ENCODE measurements around the gene BPIFB2. TPM values are rescaled to one million over a fixed set of nuclear protein-coding genes. Genes with fewer than 3 reads are reported as not detected.

BPIFB2 gene
- polyA plus RNA-seq, 2 donors: 0.08 to 0.85 TPM

DNA sequence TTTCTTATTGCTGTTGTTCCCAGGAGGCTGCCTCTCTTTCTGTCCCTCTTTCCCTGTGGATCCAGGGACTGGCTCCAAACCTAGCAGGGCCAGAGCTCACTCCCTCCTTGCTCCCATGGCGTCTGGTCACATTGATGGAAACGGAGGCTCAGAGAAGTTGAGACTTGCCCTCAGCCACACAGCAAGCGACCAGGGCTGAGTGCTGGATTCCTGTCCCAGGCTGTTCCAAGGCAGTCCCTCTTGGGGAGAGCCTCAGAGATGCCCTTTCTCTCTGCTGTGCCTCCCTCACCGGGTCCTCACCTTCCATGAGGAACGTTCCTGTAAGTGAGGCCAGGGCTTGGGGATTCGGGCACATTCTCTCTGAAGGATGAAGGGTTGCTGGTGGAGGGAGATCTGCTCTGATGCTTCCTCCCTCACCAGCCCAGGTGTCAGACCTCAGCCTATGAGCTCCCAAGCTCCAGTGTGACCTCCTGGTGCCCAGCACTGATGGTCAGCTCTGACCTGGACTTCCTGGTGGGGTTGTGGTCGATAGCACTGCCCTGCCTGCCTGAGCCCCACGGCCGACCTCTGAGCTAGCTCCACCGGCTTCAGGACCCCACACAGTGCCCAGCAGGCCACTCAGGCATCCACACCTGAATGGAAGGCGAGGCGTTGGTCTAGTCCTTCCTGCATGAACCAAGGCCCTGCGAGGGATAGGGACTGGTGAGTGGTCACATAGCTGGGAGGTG, 30.1 kb upstream of the BPIFB2 start:
- Histone ChIP-seq H3K4me1 (ENCODE audit: control insufficient read depth in 2 of 2, insufficient read depth in 2 of 2, low read length in 1 of 2) (peaks cover 3 to 4% of the 10 kb centered on the region in 2 donors), H3K27ac (ENCODE audit: low read depth in 2 of 2, low read length in 1 of 2) (no peak overlapping the region), H3K36me3 (ENCODE audit: control insufficient read depth in 2 of 2, insufficient read depth in 2 of 2, low read length in 1 of 2) (no peaks in the 10 kb centered on the region), H3K9me3 (ENCODE audit: control insufficient read depth in 2 of 2, insufficient read depth in 1 of 2, low read depth in 1 of 2, low read length in 1 of 2) (peaks cover 0 to 5% of the 10 kb centered on the region in 2 donors), H3K27me3 (ENCODE audit: control insufficient read depth in 1 of 2, insufficient read depth in 2 of 2, low read length in 2 of 2) (no peaks in the 10 kb centered on the region), H3K4me3 (ENCODE audit: low read depth in 1 of 2, low read length in 2 of 2) (peak overlapping the region in 1 of 2 donors; percentile 5)
- WGBS, 2 donors: 84 to 87% methylated on average over 13 of the region's 13 CpGs

GRCh38 chr20:32978009-32978335, 29.5 kb upstream of the BPIFB2 start:
- Histone ChIP-seq H3K4me1 (ENCODE audit: control insufficient read depth in 2 of 2, insufficient read depth in 2 of 2, low read length in 1 of 2) (no peaks in the 10 kb centered on the region), H3K36me3 (ENCODE audit: control insufficient read depth in 2 of 2, insufficient read depth in 2 of 2, low read length in 1 of 2) (no peaks in the 10 kb centered on the region), H3K4me3 (ENCODE audit: low read depth in 1 of 2, low read length in 2 of 2) (no peak overlapping the region), H3K27ac (ENCODE audit: low read depth in 2 of 2, low read length in 1 of 2) (no peak overlapping the region), H3K9me3 (ENCODE audit: control insufficient read depth in 2 of 2, insufficient read depth in 1 of 2, low read depth in 1 of 2, low read length in 1 of 2) (peaks cover 0 to 3% of the 10 kb centered on the region in 2 donors), H3K27me3 (ENCODE audit: control insufficient read depth in 1 of 2, insufficient read depth in 2 of 2, low read length in 2 of 2) (no peaks in the 10 kb centered on the region)
- 83 to 89% methylated on average over 7 of the region's 7 CpGs for WGBS, 2 donors

- H3K27me3 ChIP-seq (ENCODE audit: control insufficient read depth in 1 of 2, insufficient read depth in 2 of 2, low read length in 2 of 2): no peaks in the 10 kb centered on the region
- no peaks in the 10 kb centered on the region for H3K36me3 ChIP-seq (ENCODE audit: control insufficient read depth in 2 of 2, insufficient read depth in 2 of 2, low read length in 1 of 2)
- no peaks in the 10 kb centered on the region for H3K4me1 ChIP-seq (ENCODE audit: control insufficient read depth in 2 of 2, insufficient read depth in 2 of 2, low read length in 1 of 2)
- H3K9me3 ChIP-seq (ENCODE audit: control insufficient read depth in 2 of 2, insufficient read depth in 1 of 2, low read depth in 1 of 2, low read length in 1 of 2): peaks cover 0 to 3% of the 10 kb centered on the region in 2 donors
- no peak overlapping the region for H3K27ac ChIP-seq (ENCODE audit: low read depth in 2 of 2, low read length in 1 of 2)
- WGBS, 2 donors: 74 to 76% methylated on average over 9 of the region's 9 CpGs
- no peak overlapping the region for H3K4me3 ChIP-seq (ENCODE audit: low read depth in 1 of 2, low read length in 2 of 2)
These were observed 28.1 kb upstream of the BPIFB2 start for GRCh38 chr20:32979201-32979998.

DNA sequence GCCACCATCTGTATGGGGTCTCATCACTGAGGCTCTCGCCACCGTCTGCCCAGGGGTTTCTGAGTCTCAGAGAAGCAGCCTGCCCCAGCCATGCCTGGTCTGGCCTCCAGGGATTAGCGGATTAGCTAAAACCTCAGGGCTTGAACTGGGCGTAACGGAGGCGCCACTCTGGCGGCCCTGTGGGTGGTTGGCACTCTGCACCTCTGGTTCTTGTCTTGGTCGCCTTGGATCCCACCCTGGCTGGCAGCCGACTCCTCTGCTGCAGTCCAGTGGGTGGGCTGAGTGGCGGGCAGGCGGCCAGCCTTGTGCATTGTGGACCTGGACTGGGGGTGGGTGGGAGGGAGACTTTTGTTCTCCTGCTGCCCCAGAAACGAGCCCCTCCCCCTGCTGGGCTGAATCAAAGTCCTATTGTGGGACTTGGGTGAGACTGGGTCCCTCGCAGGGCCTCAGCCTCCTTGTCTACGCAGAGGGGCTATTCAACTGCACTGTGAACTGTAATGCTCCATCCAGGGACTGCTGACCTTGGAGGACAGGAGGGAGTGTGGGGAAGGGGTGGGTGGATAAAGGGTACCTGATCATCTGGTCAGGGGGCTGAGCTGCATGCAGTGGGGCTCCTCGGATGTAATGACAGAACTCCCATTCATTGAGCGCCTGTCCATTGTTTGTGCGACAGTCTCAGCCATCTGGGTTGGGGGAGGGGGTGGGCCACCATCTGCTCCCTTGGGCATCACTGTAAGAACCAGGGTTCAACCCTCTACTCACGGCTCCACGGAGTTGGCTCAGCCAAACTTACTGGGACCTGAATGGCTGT, 27.2 kb upstream of the BPIFB2 start:
- no peaks in the 10 kb centered on the region for H3K4me1 ChIP-seq (ENCODE audit: control insufficient read depth in 2 of 2, insufficient read depth in 2 of 2, low read length in 1 of 2)
- H3K4me3 ChIP-seq (ENCODE audit: low read depth in 1 of 2, low read length in 2 of 2): no peak overlapping the region
- peaks cover 0 to 3% of the 10 kb centered on the region in 2 donors for H3K9me3 ChIP-seq (ENCODE audit: control insufficient read depth in 2 of 2, insufficient read depth in 1 of 2, low read depth in 1 of 2, low read length in 1 of 2)
- H3K36me3 ChIP-seq (ENCODE audit: control insufficient read depth in 2 of 2, insufficient read depth in 2 of 2, low read length in 1 of 2): no peaks in the 10 kb centered on the region
- no peaks in the 10 kb centered on the region for H3K27me3 ChIP-seq (ENCODE audit: control insufficient read depth in 1 of 2, insufficient read depth in 2 of 2, low read length in 2 of 2)
- 69 to 71% methylated on average over 19 of the region's 19 CpGs for WGBS, 2 donors
- no peak overlapping the region for H3K27ac ChIP-seq (ENCODE audit: low read depth in 2 of 2, low read length in 1 of 2)

DNA sequence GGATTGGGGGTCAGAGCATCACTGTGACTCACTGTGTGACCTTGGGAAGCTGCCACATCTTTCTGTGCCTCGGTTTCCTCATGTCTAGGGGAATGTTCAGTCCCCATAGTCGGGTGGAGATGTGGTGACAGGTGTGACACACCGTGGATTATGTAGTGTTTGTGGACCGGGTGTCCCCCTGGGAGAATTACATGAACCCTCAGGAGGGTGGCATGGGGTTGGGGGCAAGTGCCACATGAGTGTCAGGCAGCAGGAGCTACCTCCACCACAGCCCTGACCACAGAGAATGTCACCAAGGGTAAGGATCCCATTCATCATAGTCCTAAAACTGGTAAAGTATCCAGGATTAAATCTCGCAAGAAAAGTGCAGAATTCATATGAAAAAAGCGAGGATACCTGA, 26.5 kb upstream of the BPIFB2 start:
- no peak overlapping the region for H3K27ac ChIP-seq (ENCODE audit: low read depth in 2 of 2, low read length in 1 of 2)
- no peak overlapping the region for H3K4me3 ChIP-seq (ENCODE audit: low read depth in 1 of 2, low read length in 2 of 2)
- peaks cover 0 to 3% of the 10 kb centered on the region in 2 donors for H3K9me3 ChIP-seq (ENCODE audit: control insufficient read depth in 2 of 2, insufficient read depth in 1 of 2, low read depth in 1 of 2, low read length in 1 of 2)
- no peaks in the 10 kb centered on the region for H3K4me1 ChIP-seq (ENCODE audit: control insufficient read depth in 2 of 2, insufficient read depth in 2 of 2, low read length in 1 of 2)
- no peaks in the 10 kb centered on the region for H3K36me3 ChIP-seq (ENCODE audit: control insufficient read depth in 2 of 2, insufficient read depth in 2 of 2, low read length in 1 of 2)
- H3K27me3 ChIP-seq (ENCODE audit: control insufficient read depth in 1 of 2, insufficient read depth in 2 of 2, low read length in 2 of 2): no peaks in the 10 kb centered on the region
- WGBS, 2 donors: 81 to 83% methylated on average over 6 of the region's 6 CpGs

DNA sequence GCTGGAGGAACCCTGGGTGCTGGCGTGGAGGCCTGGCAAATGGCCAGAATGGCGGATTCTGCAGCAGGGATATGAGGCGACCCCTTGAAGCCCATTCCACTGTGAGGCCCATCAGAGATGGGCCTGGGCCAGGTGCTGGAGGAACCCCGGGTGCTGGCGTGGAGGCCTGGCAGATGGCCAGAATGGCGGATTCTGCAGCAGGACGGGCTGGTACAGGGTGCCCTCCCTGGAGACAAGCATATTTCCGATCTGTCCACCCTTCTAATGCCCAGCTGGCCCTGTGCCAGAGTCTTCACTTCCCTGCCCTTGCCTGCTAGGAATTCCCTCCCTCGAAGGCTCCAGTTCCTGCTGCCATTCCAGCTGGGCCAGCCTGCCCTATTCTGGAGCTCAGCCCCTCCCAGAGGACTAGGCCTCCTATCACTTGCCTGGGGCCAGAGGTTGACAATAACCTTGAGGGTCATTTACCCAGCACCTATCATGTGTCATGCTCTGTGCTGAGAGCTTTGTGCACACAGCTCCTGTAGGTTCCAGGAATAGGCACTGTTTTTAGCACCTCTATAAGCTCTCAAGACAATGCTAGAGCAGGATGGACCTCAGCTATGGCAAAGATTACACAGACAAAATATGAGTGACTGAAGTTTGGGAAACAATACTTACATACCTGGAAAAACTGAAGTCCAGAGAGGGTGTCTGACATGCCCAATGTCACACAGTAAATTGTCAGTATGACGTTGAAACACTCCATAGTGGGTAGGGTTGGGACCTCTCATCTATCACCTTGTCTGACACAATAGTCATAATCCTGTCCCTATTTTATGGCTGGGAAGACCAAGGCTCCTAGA, 24.7 kb upstream of the BPIFB2 start:
- Histone ChIP-seq H3K4me3 (ENCODE audit: low read depth in 1 of 2, low read length in 2 of 2) (no peak overlapping the region), H3K9me3 (ENCODE audit: control insufficient read depth in 2 of 2, insufficient read depth in 1 of 2, low read depth in 1 of 2, low read length in 1 of 2) (peaks cover 0 to 4% of the 10 kb centered on the region in 2 donors), H3K4me1 (ENCODE audit: control insufficient read depth in 2 of 2, insufficient read depth in 2 of 2, low read length in 1 of 2) (no peaks in the 10 kb centered on the region), H3K27me3 (ENCODE audit: control insufficient read depth in 1 of 2, insufficient read depth in 2 of 2, low read length in 2 of 2) (no peaks in the 10 kb centered on the region), H3K36me3 (ENCODE audit: control insufficient read depth in 2 of 2, insufficient read depth in 2 of 2, low read length in 1 of 2) (no peaks in the 10 kb centered on the region), H3K27ac (ENCODE audit: low read depth in 2 of 2, low read length in 1 of 2) (no peak overlapping the region)
- WGBS, 2 donors: 34 to 43% methylated on average over 10 of the region's 10 CpGs

DNA sequence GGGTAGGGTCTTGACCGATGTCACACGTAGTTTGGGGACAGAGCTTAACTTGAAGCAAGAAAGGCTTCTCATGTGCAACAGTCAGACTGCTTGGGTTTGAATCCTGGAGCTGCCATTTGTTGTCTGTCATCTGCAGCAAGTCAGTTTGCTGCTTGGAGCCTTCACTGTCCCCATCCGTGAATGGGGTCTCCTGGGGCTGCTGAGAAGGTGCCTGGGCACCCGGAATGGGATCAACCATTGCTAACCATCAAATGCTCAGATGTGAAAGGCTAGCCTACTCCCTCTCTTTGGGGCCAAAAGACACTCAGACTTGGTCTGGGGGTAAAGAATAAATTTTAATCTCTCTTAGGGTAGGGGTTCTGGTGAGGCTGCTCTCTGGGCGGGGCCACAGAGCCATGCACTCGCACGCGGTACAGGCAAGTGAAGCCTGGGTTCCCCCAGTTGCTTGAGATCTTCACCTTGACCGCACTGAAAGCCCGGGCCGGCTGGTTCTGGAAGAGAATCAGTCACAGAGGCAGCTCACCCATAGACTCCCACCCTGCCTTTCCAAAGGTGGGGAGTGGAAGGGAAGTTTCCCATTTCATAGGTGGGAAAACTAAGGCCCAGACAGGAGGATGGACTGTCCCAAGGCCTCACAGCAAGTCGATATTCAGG, 23.9 kb upstream of the BPIFB2 start:
- 86 to 87% methylated on average over 12 of the region's 12 CpGs for WGBS, 2 donors
- Histone ChIP-seq H3K4me3 (ENCODE audit: low read depth in 1 of 2, low read length in 2 of 2) (no peak overlapping the region), H3K27me3 (ENCODE audit: control insufficient read depth in 1 of 2, insufficient read depth in 2 of 2, low read length in 2 of 2) (no peaks in the 10 kb centered on the region), H3K36me3 (ENCODE audit: control insufficient read depth in 2 of 2, insufficient read depth in 2 of 2, low read length in 1 of 2) (no peaks in the 10 kb centered on the region), H3K4me1 (ENCODE audit: control insufficient read depth in 2 of 2, insufficient read depth in 2 of 2, low read length in 1 of 2) (no peaks in the 10 kb centered on the region), H3K27ac (ENCODE audit: low read depth in 2 of 2, low read length in 1 of 2) (no peak overlapping the region), H3K9me3 (ENCODE audit: control insufficient read depth in 2 of 2, insufficient read depth in 1 of 2, low read depth in 1 of 2, low read length in 1 of 2) (peaks cover 0 to 4% of the 10 kb centered on the region in 2 donors)

- Histone ChIP-seq H3K27me3 (ENCODE audit: control insufficient read depth in 1 of 2, insufficient read depth in 2 of 2, low read length in 2 of 2) (no peaks in the 10 kb centered on the region), H3K4me3 (ENCODE audit: low read depth in 1 of 2, low read length in 2 of 2) (no peak overlapping the region), H3K9me3 (ENCODE audit: control insufficient read depth in 2 of 2, insufficient read depth in 1 of 2, low read depth in 1 of 2, low read length in 1 of 2) (peaks cover 0 to 4% of the 10 kb centered on the region in 2 donors), H3K4me1 (ENCODE audit: control insufficient read depth in 2 of 2, insufficient read depth in 2 of 2, low read length in 1 of 2) (no peaks in the 10 kb centered on the region), H3K36me3 (ENCODE audit: control insufficient read depth in 2 of 2, insufficient read depth in 2 of 2, low read length in 1 of 2) (no peaks in the 10 kb centered on the region), H3K27ac (ENCODE audit: low read depth in 2 of 2, low read length in 1 of 2) (no peak overlapping the region)
- WGBS, 2 donors: 69 to 75% methylated on average over 7 of the region's 7 CpGs
These were observed 23.3 kb upstream of the BPIFB2 start for GRCh38 chr20:32984196-32984595.

Data from esophagus (tissue), 2 donors.